ENCODE results near the gene CAMK2A.

The CAMK2A gene

GRCh38 chr5:150196986-150197385 is 92.6 kb downstream of the CAMK2A start:
- H3K36me3 ChIP-seq (ENCODE audit: control insufficient read depth, insufficient read depth, low read length, severe bottlenecking): no peaks in the 10 kb centered on the region
- no peaks in the 10 kb centered on the region for H3K9me3 ChIP-seq (ENCODE audit: control insufficient read depth, low read length)
- peaks cover 11% of the 10 kb centered on the region for H3K27me3 ChIP-seq (replicated peaks; ENCODE audit: control insufficient read depth, insufficient read depth, low read length)
- H3K4me3 ChIP-seq (ENCODE audit: low read length): no peak overlapping the region
- no peak for DNase-seq (ENCODE audit: low read depth)
- no peaks in the 10 kb centered on the region for H3K4me1 ChIP-seq (ENCODE audit: control insufficient read depth, insufficient read depth, low read length)
- H3K9ac ChIP-seq (ENCODE audit: low read length): no peak overlapping the region

- peaks cover 15% of the 10 kb centered on the region for H3K27me3 ChIP-seq (replicated peaks; ENCODE audit: control insufficient read depth, insufficient read depth, low read length)
- no peaks in the 10 kb centered on the region for H3K9me3 ChIP-seq (ENCODE audit: control insufficient read depth, low read length)
- no peak overlapping the region for H3K4me3 ChIP-seq (ENCODE audit: low read length)
- DNase-seq (ENCODE audit: low read depth): no peak
- H3K9ac ChIP-seq (ENCODE audit: low read length): no peak overlapping the region
- H3K36me3 ChIP-seq (ENCODE audit: control insufficient read depth, insufficient read depth, low read length, severe bottlenecking): no peaks in the 10 kb centered on the region
- no peaks in the 10 kb centered on the region for H3K4me1 ChIP-seq (ENCODE audit: control insufficient read depth, insufficient read depth, low read length)
Measured at GRCh38 chr5:150196514-150196913, 93.1 kb downstream of the CAMK2A start.

DNA sequence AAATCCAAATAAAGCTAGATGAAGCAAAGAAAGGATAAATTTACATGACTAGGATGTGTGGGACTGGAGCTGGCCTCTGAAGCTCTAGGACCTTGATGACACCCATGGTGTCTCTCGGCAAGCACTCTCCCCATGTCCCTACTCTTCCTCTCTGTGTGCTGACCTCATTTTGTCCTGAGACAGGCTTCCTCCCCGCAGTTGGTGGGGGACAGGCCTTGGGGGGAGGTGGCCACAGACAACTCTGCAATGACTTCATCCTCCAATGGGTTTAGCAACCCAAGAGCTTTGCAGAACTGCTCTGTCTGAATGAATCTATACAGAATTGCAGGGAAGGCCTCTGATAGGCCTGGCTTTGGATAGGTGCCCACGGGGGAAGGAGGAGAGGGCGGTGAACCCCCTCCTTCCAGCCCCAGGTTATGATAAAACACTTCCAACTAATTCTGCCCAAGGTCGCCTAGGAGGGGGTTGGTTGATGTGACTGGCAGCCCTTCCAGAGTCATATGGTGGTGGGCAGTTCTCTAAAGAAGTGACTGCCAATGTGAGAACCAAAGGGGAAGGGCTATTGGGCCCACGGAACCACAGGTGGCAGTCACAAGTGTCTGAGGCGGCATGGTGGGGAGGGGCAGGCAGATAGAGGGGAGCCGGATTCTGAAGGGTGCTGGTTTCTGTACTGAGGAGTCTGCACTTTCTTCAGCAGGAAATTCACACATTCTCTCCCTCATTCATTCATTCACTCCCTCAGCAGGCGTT is 93.7 kb downstream of the CAMK2A start:
- Histone ChIP-seq H3K9me3 (ENCODE audit: control insufficient read depth, low read length) (no peaks in the 10 kb centered on the region), H3K4me1 (ENCODE audit: control insufficient read depth, insufficient read depth, low read length) (no peaks in the 10 kb centered on the region), H3K4me3 (ENCODE audit: low read length) (no peak overlapping the region), H3K9ac (ENCODE audit: low read length) (no peak overlapping the region), H3K27me3 (replicated peaks; ENCODE audit: control insufficient read depth, insufficient read depth, low read length) (peaks cover 19% of the 10 kb centered on the region), H3K36me3 (ENCODE audit: control insufficient read depth, insufficient read depth, low read length, severe bottlenecking) (no peaks in the 10 kb centered on the region)
- no peak for DNase-seq (ENCODE audit: low read depth)

DNA sequence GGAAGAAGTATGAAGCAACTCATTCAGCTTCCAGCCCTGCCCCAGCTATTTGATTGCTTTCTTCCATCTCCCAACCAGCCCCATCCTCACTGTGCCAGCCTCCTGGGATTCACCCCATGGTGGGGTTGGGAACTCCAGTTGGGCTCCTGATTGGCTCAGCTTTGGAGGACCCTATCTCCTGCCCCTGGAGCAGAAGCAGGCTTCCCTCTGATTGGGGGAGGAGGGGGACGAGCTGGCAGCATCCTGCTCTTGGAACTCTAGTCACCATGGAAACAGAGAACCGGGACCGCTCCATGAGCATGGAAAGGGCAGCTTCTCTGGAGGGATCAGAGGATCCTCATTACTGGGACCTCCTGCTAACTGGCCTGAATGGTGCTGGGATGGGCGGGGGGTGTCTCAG is 97.1 kb downstream of the CAMK2A start:
- Histone ChIP-seq H3K27me3 (replicated peaks; ENCODE audit: control insufficient read depth, insufficient read depth, low read length) (peaks cover 42% of the 10 kb centered on the region), H3K9ac (ENCODE audit: low read length) (no peak overlapping the region), H3K36me3 (ENCODE audit: control insufficient read depth, insufficient read depth, low read length, severe bottlenecking) (no peaks in the 10 kb centered on the region), H3K9me3 (ENCODE audit: control insufficient read depth, low read length) (no peaks in the 10 kb centered on the region), H3K4me3 (ENCODE audit: low read length) (no peak overlapping the region), H3K4me1 (ENCODE audit: control insufficient read depth, insufficient read depth, low read length) (no peaks in the 10 kb centered on the region)
- no peak for DNase-seq (ENCODE audit: low read depth)

- Histone ChIP-seq H3K36me3 (ENCODE audit: control insufficient read depth, insufficient read depth, low read length, severe bottlenecking) (no peaks in the 10 kb centered on the region), H3K27me3 (replicated peaks; ENCODE audit: control insufficient read depth, insufficient read depth, low read length) (peaks cover 42% of the 10 kb centered on the region), H3K9ac (ENCODE audit: low read length) (no peak overlapping the region), H3K4me3 (ENCODE audit: low read length) (no peak overlapping the region), H3K9me3 (ENCODE audit: control insufficient read depth, low read length) (no peaks in the 10 kb centered on the region), H3K4me1 (ENCODE audit: control insufficient read depth, insufficient read depth, low read length) (no peaks in the 10 kb centered on the region)
- DNase-seq (ENCODE audit: low read depth): no peak
Measured at GRCh38 chr5:150190987-150191386, 98.6 kb downstream of the CAMK2A start.

DNA sequence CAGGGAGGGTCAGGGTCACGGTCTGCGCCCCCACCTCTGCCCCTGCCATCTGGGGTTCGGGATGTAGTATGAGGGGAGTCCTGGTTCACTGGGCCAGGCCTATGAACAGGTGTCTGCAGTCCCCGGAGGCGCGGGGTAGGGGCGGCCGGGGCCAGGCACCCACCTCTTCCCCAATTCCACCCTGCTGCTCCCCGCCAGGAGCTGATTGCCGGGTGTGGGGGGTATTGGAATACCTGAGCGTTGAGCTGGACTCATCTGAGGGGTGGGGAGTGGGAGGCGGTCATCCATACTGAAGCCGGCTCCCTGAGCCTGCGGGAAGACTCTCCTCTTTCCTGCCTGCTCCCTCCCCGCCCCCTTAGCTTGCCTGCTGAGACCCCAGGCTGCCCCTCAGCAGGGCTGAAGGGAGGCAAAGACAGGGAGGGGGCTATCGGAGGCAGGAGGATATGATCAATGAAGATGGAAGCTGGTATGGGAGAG is 99.0 kb downstream of the CAMK2A start:
- no peaks in the 10 kb centered on the region for H3K4me1 ChIP-seq (ENCODE audit: control insufficient read depth, insufficient read depth, low read length)
- no peaks in the 10 kb centered on the region for H3K9me3 ChIP-seq (ENCODE audit: control insufficient read depth, low read length)
- no peak for DNase-seq (ENCODE audit: low read depth)
- H3K27me3 ChIP-seq (replicated peaks; ENCODE audit: control insufficient read depth, insufficient read depth, low read length): peaks cover 42% of the 10 kb centered on the region
- no peaks in the 10 kb centered on the region for H3K36me3 ChIP-seq (ENCODE audit: control insufficient read depth, insufficient read depth, low read length, severe bottlenecking)
- H3K9ac ChIP-seq (ENCODE audit: low read length): no peak overlapping the region
- no peak overlapping the region for H3K4me3 ChIP-seq (ENCODE audit: low read length)

DNA sequence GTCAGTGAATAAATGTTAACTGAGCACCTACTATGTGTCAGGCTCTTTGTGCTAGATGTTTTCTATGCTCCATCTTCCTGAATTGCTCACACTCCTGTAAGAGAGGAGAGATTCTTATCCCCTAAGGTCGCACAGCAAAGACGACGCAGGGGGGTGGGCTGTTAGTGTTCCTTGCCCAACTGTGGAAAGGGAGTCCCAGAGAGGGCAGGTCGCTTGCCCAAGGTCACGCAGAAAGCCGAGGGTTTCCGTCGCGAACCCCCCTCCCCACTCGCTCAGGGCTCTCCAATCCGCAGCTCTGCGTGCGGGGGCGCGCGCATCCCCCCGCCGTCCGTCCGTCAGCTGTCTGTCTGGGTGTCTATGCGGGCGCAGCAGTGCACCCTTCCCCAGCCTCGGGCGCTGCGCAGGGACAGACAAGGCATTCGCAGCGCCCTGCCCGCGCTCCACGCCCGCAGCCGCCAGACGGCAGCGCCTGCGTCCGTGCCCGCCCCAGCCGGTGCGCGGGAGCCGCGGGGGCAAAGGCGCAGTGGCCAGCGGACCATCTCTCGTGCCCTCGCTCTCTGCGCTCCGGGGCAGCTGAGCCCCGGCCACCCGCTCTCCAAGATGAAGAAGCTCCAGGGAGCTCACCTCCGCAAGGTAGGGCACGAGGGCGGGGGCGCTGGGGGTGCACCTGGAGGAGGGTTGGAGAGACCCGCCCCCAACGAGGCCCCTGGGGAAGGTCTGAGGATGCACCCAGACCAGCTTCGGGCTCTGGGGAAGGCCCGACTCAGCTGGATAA is 99.7 kb downstream of the CAMK2A start, which contains the start of gene SLC6A7:
TSS of gene SLC6A7 (plus strand) at position 335 of the 775 bp plus-strand sequence. CDS start at position 601, 266 bp downstream.
- Histone ChIP-seq H3K27me3 (replicated peaks; ENCODE audit: control insufficient read depth, insufficient read depth, low read length) (peaks cover 42% of the 10 kb centered on the region), H3K36me3 (ENCODE audit: control insufficient read depth, insufficient read depth, low read length, severe bottlenecking) (no peaks in the 10 kb centered on the region), H3K9ac (ENCODE audit: low read length) (no peak within 1 kb of the TSS), H3K4me1 (ENCODE audit: control insufficient read depth, insufficient read depth, low read length) (no peaks in the 10 kb centered on the region), H3K9me3 (ENCODE audit: control insufficient read depth, low read length) (no peaks in the 10 kb centered on the region), H3K4me3 (ENCODE audit: low read length) (peak within 1 kb of the TSS; percentile 26)
- peak; percentile 31 for DNase-seq (ENCODE audit: low read depth)

DNA sequence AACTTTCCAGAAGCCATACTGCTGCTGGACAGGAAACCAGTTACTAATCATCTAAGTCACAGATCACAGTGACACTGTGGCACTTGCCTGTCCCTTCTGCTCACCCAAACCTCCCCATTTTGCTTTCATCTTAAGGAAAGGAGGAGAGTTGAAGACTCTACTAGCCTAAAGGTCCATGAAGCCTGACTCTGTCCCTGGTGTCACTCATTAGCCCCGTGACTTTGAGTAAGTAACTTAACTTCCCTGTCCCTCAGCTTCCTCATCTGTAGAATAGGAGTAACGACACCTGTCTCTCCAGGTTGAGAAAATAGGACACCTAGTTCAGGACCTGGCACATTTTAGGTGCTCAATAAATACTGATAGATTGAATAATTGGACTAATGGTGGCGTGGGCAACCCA is 100.2 kb downstream of the CAMK2A start:
- H3K9me3 ChIP-seq (ENCODE audit: control insufficient read depth, low read length): no peaks in the 10 kb centered on the region
- H3K4me1 ChIP-seq (ENCODE audit: control insufficient read depth, insufficient read depth, low read length): no peaks in the 10 kb centered on the region
- no peak overlapping the region for H3K4me3 ChIP-seq (ENCODE audit: low read length)
- H3K9ac ChIP-seq (ENCODE audit: low read length): no peak overlapping the region
- H3K36me3 ChIP-seq (ENCODE audit: control insufficient read depth, insufficient read depth, low read length, severe bottlenecking): no peaks in the 10 kb centered on the region
- H3K27me3 ChIP-seq (replicated peaks; ENCODE audit: control insufficient read depth, insufficient read depth, low read length): peaks cover 42% of the 10 kb centered on the region
- DNase-seq (ENCODE audit: low read depth): no peak

GRCh38 chr5:150188146-150188842 is 101.3 kb downstream of the CAMK2A start:
- no peaks in the 10 kb centered on the region for H3K36me3 ChIP-seq (ENCODE audit: control insufficient read depth, insufficient read depth, low read length, severe bottlenecking)
- H3K4me3 ChIP-seq (ENCODE audit: low read length): no peak overlapping the region
- H3K9ac ChIP-seq (ENCODE audit: low read length): no peak overlapping the region
- DNase-seq (ENCODE audit: low read depth): no peak
- H3K27me3 ChIP-seq (replicated peaks; ENCODE audit: control insufficient read depth, insufficient read depth, low read length): peaks cover 42% of the 10 kb centered on the region
- no peaks in the 10 kb centered on the region for H3K9me3 ChIP-seq (ENCODE audit: control insufficient read depth, low read length)
- no peaks in the 10 kb centered on the region for H3K4me1 ChIP-seq (ENCODE audit: control insufficient read depth, insufficient read depth, low read length)

GRCh38 chr5:150186897-150187296 is 102.7 kb downstream of the CAMK2A start:
- DNase-seq (ENCODE audit: low read depth): no peak
- Histone ChIP-seq H3K36me3 (ENCODE audit: control insufficient read depth, insufficient read depth, low read length, severe bottlenecking) (no peaks in the 10 kb centered on the region), H3K9me3 (ENCODE audit: control insufficient read depth, low read length) (no peaks in the 10 kb centered on the region), H3K4me1 (ENCODE audit: control insufficient read depth, insufficient read depth, low read length) (no peaks in the 10 kb centered on the region), H3K9ac (ENCODE audit: low read length) (no peak overlapping the region), H3K4me3 (ENCODE audit: low read length) (no peak overlapping the region), H3K27me3 (replicated peaks; ENCODE audit: control insufficient read depth, insufficient read depth, low read length) (peaks cover 40% of the 10 kb centered on the region)

GRCh38 chr5:150186137-150186536 is 103.4 kb downstream of the CAMK2A start:
- H3K9me3 ChIP-seq (ENCODE audit: control insufficient read depth, low read length): no peaks in the 10 kb centered on the region
- no peak for DNase-seq (ENCODE audit: low read depth)
- H3K27me3 ChIP-seq (replicated peaks; ENCODE audit: control insufficient read depth, insufficient read depth, low read length): peaks cover 34% of the 10 kb centered on the region
- no peak overlapping the region for H3K4me3 ChIP-seq (ENCODE audit: low read length)
- no peak overlapping the region for H3K9ac ChIP-seq (ENCODE audit: low read length)
- peaks cover 4% of the 10 kb centered on the region for H3K4me1 ChIP-seq (ENCODE audit: control insufficient read depth, insufficient read depth, low read length)
- H3K36me3 ChIP-seq (ENCODE audit: control insufficient read depth, insufficient read depth, low read length, severe bottlenecking): no peaks in the 10 kb centered on the region
